SU-DHL-6 (cell line): ENCODE results near the gene RPS5.
"Not testable (repeated sequence)": the region's sequence is repeated elsewhere in the genome, so short reads cannot be mapped to it uniquely, and the experiment has no call there.

Source experiments
- H2AFZ ChIP-seq: fragments of 200-600 bp; sonication (generic); 2 replicates; pipeline ENCODE4 v1.6.1; 2014; ENCODE audit warnings: low read depth, mild to moderate bottlenecking, moderate library complexity, mixed read lengths, antibody characterized with exemption, low read length; ENCODE audit not compliant: severe bottlenecking
- H3F3A ChIP-seq: fragments of 200-600 bp; shearing (Covaris generic); 2 replicates; pipeline ENCODE4 v1.6.0; 2016; ENCODE audit warnings: antibody characterized with exemption, mild to moderate bottlenecking; ENCODE audit not compliant: insufficient read depth
- H3K27ac ChIP-seq: fragments of 200-600 bp; sonication (generic); 2 replicates; pipeline ENCODE4 v1.5.1; 2016; ENCODE audit warnings: low read depth, mild to moderate bottlenecking, low read length, moderate library complexity, mixed read lengths
- H3K27me3 ChIP-seq: fragments of 200-600 bp; sonication (generic), shearing (Covaris generic); 2 replicates; pipeline ENCODE4 v1.6.0; 2014; ENCODE audit warnings: mild to moderate bottlenecking, low read length
- H3K36me3 ChIP-seq: fragments of 200-600 bp; sonication (generic); 2 replicates; pipeline ENCODE4 v1.6.1; 2014; ENCODE audit warnings: mild to moderate bottlenecking, low read length, mixed read lengths
- H3K4me2 ChIP-seq: fragments of 300-600, 200-600 bp; shearing (Covaris generic), sonication (generic); 2 replicates; pipeline ENCODE4 v1.6.0; 2014; ENCODE audit warnings: low read length, low read depth, mild to moderate bottlenecking; ENCODE audit not compliant: poor library complexity, severe bottlenecking
- H3K4me3 ChIP-seq: fragments of 200-600 bp; sonication (generic); 2 replicates; pipeline ENCODE4 v1.5.1; 2014; ENCODE audit warnings: antibody characterized with exemption, low read length, mild to moderate bottlenecking, mixed read lengths; ENCODE audit not compliant: insufficient read depth, poor library complexity, severe bottlenecking
- H3K79me2 ChIP-seq: fragments of 200-600 bp; sonication (generic); 2 replicates; pipeline ENCODE4 v1.6.1; 2014; ENCODE audit warnings: mild to moderate bottlenecking, low read length, moderate library complexity; ENCODE audit not compliant: insufficient read depth
- H3K9ac ChIP-seq: fragments of 200-600 bp; sonication (generic); 2 replicates; pipeline ENCODE4 v1.7.0; 2014; ENCODE audit warnings: mild to moderate bottlenecking, low read length
- H3K9me2 ChIP-seq: fragments of 200-600 bp; sonication (generic); replicated peaks from 2 replicates; pipeline ENCODE4 v1.6.1; 2014; ENCODE audit warnings: low read length; ENCODE audit not compliant: insufficient read depth
- H3K9me3 ChIP-seq: fragments of 200-600 bp; sonication (generic); 2 replicates; pipeline ENCODE4 v1.6.1; 2014; ENCODE audit warnings: low read length, mixed read lengths; ENCODE audit not compliant: insufficient read depth
- H4K20me1 ChIP-seq: fragments of 200-600 bp; sonication (generic); 2 replicates; pipeline ENCODE4 v1.6.1; 2014; ENCODE audit warnings: low read depth, mild to moderate bottlenecking, antibody characterized with exemption, low read length, moderate library complexity, mixed read lengths
- EZH2phosphoT487 ChIP-seq: fragments of 200-600 bp; sonication (generic), shearing (Covaris generic); conservative IDR thresholded peaks from 2 replicates; pipeline ENCODE4 v1.6.1; 2018; ENCODE audit warnings: mild to moderate bottlenecking, antibody characterized with exemption, low read length, moderate library complexity, mixed read lengths
- TF ChIP-seq, protein P1 (sequence below): fragments of 200-600 bp; sonication (generic); IDR thresholded peaks from one replicate; pipeline ENCODE4 v1.5.1; 2017; ENCODE audit warnings: antibody characterized with exemption, mild to moderate bottlenecking, low read length, moderate library complexity; ENCODE audit not compliant: insufficient read depth, poor library complexity, severe bottlenecking

The RPS5 gene

DNA sequence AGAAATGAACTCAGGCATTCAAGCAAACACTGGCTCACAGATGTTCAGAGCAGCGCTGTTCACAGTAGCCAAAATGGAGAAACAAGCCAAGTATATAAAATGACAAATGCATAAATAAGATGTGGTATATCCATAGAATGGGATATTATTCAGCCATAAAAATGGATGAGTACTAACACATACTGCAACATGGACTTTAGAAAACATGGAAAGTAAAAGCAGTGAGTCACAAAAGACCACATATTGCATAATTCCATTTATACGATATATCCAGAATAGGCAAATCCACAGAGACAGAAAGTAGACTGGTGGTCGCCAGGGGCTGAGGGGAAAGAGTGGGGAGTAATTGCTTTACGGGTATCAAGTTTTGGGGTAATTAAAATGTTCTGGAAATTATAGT, 12.9 kb upstream of the RPS5 start:
- no peaks in the 10 kb centered on the region for H3F3A ChIP-seq
- no peaks in the 10 kb centered on the region for H3K9me3 ChIP-seq
- H3K36me3 ChIP-seq = no peaks in the 10 kb centered on the region
- H3K27me3 ChIP-seq = no peaks in the 10 kb centered on the region
- no peak overlapping the region for H3K4me2 ChIP-seq
- H3K9me2 ChIP-seq = no peaks in the 10 kb centered on the region
- H3K27ac ChIP-seq = no peak overlapping the region
- H3K4me3 ChIP-seq = no peak overlapping the region
- TF ChIP-seq, protein P1, sequence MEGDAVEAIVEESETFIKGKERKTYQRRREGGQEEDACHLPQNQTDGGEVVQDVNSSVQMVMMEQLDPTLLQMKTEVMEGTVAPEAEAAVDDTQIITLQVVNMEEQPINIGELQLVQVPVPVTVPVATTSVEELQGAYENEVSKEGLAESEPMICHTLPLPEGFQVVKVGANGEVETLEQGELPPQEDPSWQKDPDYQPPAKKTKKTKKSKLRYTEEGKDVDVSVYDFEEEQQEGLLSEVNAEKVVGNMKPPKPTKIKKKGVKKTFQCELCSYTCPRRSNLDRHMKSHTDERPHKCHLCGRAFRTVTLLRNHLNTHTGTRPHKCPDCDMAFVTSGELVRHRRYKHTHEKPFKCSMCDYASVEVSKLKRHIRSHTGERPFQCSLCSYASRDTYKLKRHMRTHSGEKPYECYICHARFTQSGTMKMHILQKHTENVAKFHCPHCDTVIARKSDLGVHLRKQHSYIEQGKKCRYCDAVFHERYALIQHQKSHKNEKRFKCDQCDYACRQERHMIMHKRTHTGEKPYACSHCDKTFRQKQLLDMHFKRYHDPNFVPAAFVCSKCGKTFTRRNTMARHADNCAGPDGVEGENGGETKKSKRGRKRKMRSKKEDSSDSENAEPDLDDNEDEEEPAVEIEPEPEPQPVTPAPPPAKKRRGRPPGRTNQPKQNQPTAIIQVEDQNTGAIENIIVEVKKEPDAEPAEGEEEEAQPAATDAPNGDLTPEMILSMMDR = no peak
- TF ChIP-seq EZH2phosphoT487 = no peak
- H4K20me1 ChIP-seq = no peaks in the 10 kb centered on the region
- no peak overlapping the region for H3K9ac ChIP-seq
- H2AFZ ChIP-seq = no peak overlapping the region
- no peaks in the 10 kb centered on the region for H3K79me2 ChIP-seq

DNA sequence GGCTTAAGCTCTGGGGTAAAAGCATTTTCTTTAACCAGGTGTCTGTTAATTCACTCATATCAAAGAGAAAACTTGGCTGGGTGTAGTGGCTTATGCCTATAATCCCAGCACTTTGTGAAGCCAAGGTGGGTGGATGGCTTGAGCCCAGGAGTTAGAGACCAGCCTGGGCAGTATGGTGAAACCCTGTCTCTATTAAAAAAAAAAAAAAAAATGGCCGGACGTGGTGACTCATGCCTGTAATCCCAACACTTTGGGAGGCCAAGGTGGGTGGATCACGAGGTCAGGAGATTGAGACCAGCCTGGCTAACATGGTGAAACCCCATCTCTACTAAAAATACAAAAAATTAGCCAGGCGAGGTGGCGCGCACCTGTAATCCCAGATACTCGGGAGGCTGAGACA, 10.3 kb upstream of the RPS5 start:
- not testable (repeated sequence) for H3K9me3 ChIP-seq, H3K27ac ChIP-seq, H3K4me3 ChIP-seq, H3K9me2 ChIP-seq, H3K79me2 ChIP-seq, H3K27me3 ChIP-seq, H3F3A ChIP-seq, H2AFZ ChIP-seq, H3K9ac ChIP-seq, H3K4me2 ChIP-seq, H4K20me1 ChIP-seq, H3K36me3 ChIP-seq

DNA sequence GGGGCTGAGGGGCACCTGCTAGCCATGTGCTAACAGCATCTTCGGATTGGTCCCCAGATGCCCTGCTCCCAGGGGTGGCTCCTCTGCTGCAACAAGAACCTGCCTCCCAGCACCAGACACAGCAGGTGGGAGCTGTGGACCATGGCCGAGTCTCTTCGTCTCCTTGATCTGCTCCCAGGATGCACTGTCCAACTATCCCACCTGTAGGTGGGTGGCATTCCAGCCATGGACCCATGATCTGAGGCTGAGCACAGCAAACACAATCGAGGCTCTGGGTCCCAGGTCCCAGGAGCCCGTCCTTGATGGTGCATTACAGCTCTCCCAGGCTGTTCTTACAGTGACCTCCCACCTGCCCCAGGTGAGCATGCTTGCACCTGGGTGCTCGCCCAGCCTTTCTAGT, 7.8 kb upstream of the RPS5 start:
- no peak overlapping the region for H3K9ac ChIP-seq

DNA sequence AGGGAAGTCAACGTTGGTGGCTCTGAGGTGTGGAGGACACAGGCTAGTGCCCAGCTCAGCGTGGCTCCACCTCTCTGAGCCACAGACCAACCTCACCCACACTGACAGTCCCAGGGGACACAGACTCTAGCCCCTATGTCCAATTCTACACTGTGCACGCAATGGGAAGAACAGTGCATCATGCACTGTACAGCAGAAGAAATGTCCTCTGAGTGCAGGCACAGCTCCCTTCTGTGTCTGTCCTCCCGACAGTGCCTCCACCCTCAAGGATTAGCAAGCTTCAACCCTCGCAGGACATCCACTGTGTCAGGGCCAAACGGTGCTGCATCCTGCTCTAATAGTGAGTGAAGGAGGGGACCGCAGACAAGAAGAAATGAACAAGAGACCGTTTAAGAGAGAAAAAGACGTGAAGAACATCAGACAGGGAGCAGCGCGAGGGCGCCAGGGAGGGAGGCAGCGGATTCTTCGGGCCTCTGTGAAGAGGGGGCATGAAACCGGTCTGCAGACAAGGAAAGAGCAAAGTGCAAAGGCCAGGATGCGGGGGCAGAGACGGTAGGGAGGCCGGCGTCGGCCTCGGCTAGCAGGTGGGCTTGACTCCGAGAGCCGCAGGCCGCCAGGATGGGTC, 6.9 kb upstream of the RPS5 start:
- Histone ChIP-seq H2AFZ (peak overlapping the region; percentile 29), H3K9ac (peak overlapping the region; percentile 86), H3K79me2 (peaks cover 3% of the 10 kb centered on the region; the same call in 1 of the 2 replicates), H3K4me3 (peak overlapping the region; percentile 61), H3K36me3 (no peaks in the 10 kb centered on the region), H3K9me2 (no peaks in the 10 kb centered on the region), H3K27ac (peak overlapping the region; percentile 75), H3K27me3 (no peaks in the 10 kb centered on the region), H4K20me1 (no peaks in the 10 kb centered on the region), H3F3A (peaks cover 10% of the 10 kb centered on the region), H3K9me3 (no peaks in the 10 kb centered on the region), H3K4me2 (peak overlapping the region; percentile 79)
- TF ChIP-seq, protein P1 = no peak
- no peak for TF ChIP-seq EZH2phosphoT487

More for the DNA sequence above, 7.8 kb upstream of the RPS5 start:
- H3K4me2 ChIP-seq = peak overlapping the region; percentile 79
- H3K9me3 ChIP-seq = no peaks in the 10 kb centered on the region
- H3F3A ChIP-seq = peaks cover 10% of the 10 kb centered on the region
- no peak overlapping the region for H2AFZ ChIP-seq
- H3K4me3 ChIP-seq = no peak overlapping the region
- peaks cover 3% of the 10 kb centered on the region; the same call in 1 of the 2 replicates for H3K79me2 ChIP-seq
- no peaks in the 10 kb centered on the region for H3K36me3 ChIP-seq
- TF ChIP-seq, protein P1 = no peak
- TF ChIP-seq EZH2phosphoT487 = no peak
- no peaks in the 10 kb centered on the region for H3K9me2 ChIP-seq
- H4K20me1 ChIP-seq = no peaks in the 10 kb centered on the region
- H3K27ac ChIP-seq = no peak overlapping the region
- H3K27me3 ChIP-seq = no peaks in the 10 kb centered on the region
